Astrocyte (in vitro differentiated cells and primary cell): ENCODE results near the gene C1QL4. TPM values are rescaled to one million over a fixed set of nuclear protein-coding genes. Genes with fewer than 3 reads are reported as not detected.

Source experiments
- DNase-seq: peaks from one replicate; pipeline ENCODE4 v3.0.0-alpha.2; 2010; ENCODE audit warnings: low read depth
- FAIRE-seq: peaks from 2 replicates; lab custom pipeline; 2011; peaks lifted over from hg19 to GRCh38; lab: Jason Lieb, UNC
- H2AFZ ChIP-seq: 2 replicates; pipeline ENCODE4 v1.6.0; 2012; ENCODE audit warnings: low read depth, low read length, inconsistent platforms
- H3K27ac ChIP-seq: 2 replicates; pipeline ENCODE4 v1.5.1; 2011; ENCODE audit warnings: low read depth, low read length, inconsistent platforms
- H3K27me3 ChIP-seq: 2 replicates; pipeline ENCODE4 v1.6.0; 2011; ENCODE audit warnings: low read length, inconsistent platforms; ENCODE audit not compliant: insufficient read depth
- H3K36me3 ChIP-seq: 2 replicates; pipeline ENCODE4 v1.5.1; 2011; ENCODE audit warnings: low read length, inconsistent platforms; ENCODE audit not compliant: insufficient read depth
- H3K4me1 ChIP-seq: 2 replicates; pipeline ENCODE4 v1.5.1; 2011; ENCODE audit warnings: low read length, inconsistent platforms; ENCODE audit not compliant: insufficient read depth
- H3K4me2 ChIP-seq: 2 replicates; pipeline ENCODE4 v1.6.0; 2012; ENCODE audit warnings: low read length, inconsistent platforms
- H3K4me3 ChIP-seq: 2 replicates; pipeline ENCODE4 v1.5.1; 2011; ENCODE audit warnings: low read depth, mild to moderate bottlenecking, low read length, inconsistent platforms; ENCODE audit not compliant: insufficient read depth
- H3K79me2 ChIP-seq: 2 replicates; pipeline ENCODE4 v1.6.0; 2012; ENCODE audit warnings: mild to moderate bottlenecking, low read length, inconsistent platforms; ENCODE audit not compliant: insufficient read depth
- H3K9ac ChIP-seq: 2 replicates; pipeline ENCODE4 v1.6.0; 2012; ENCODE audit warnings: mild to moderate bottlenecking, low read length, inconsistent platforms
- H3K9me3 ChIP-seq: 2 replicates; pipeline ENCODE4 v1.5.1; 2012; ENCODE audit warnings: low read depth, mild to moderate bottlenecking, low read length, inconsistent platforms; ENCODE audit not compliant: insufficient read depth
- H4K20me1 ChIP-seq: 2 replicates; pipeline ENCODE4 v1.6.0; 2012; ENCODE audit warnings: low read length, inconsistent platforms; ENCODE audit not compliant: insufficient read depth
- H3K27ac Mint-ChIP-seq: one replicate; pipeline ENCODE4 v1.8.0; 2021; ENCODE audit warnings: mild to moderate bottlenecking, mixed read lengths; ENCODE audit not compliant: unreplicated experiment
- H3K27me3 Mint-ChIP-seq: one replicate; pipeline ENCODE4 v1.8.0; 2021; ENCODE audit warnings: low read depth, mixed read lengths; ENCODE audit not compliant: unreplicated experiment
- H3K36me3 Mint-ChIP-seq: one replicate; pipeline ENCODE4 v1.8.0; 2021; ENCODE audit warnings: low read depth, mixed read lengths; ENCODE audit not compliant: unreplicated experiment
- H3K4me1 Mint-ChIP-seq: one replicate; pipeline ENCODE4 v1.8.0; 2021; ENCODE audit warnings: low read depth, mixed read lengths; ENCODE audit not compliant: unreplicated experiment
- H3K4me3 Mint-ChIP-seq: one replicate; pipeline ENCODE4 v1.8.0; 2021; ENCODE audit warnings: mild to moderate bottlenecking, moderate library complexity, mixed read lengths; ENCODE audit not compliant: unreplicated experiment
- H3K9me3 Mint-ChIP-seq: one replicate; pipeline ENCODE4 v1.8.0; 2021; ENCODE audit warnings: mild to moderate bottlenecking, mixed read lengths; ENCODE audit not compliant: unreplicated experiment
- CTCF ChIP-seq: IDR thresholded peaks from 2 replicates; pipeline ENCODE4 v1.5.1; 2011; ENCODE audit warnings: low read depth, mild to moderate bottlenecking, inconsistent platforms, low read length, moderate library complexity; ENCODE audit not compliant: insufficient read depth
- EZH2 ChIP-seq: IDR thresholded peaks from 2 replicates; pipeline ENCODE4 v1.6.1; 2012; ENCODE audit warnings: mild to moderate bottlenecking, low read length, inconsistent platforms; ENCODE audit not compliant: insufficient read depth
- total RNA-seq: library from RNA; stranded (reverse); gene quantifications from 2 replicates; pipeline ENCODE4 v1.2.1, GENCODE V29; 2021

Gene C1QL4
- total RNA-seq, 1 donor from 2014 or later: 0.09 TPM

GRCh38 chr12:49339464-49339861 lies 2.5 kb upstream of the C1QL4 start:
- peaks cover 86% of the 10 kb centered on the region for H3K27me3 Mint-ChIP-seq
- H3K9me3 ChIP-seq: peaks cover 3% of the 10 kb centered on the region
- peaks cover 12% of the 10 kb centered on the region for H3K9me3 Mint-ChIP-seq
- no peak overlapping the region for H3K4me3 ChIP-seq
- FAIRE-seq (no peak), DNase-seq (no peak)
- H3K36me3 ChIP-seq: no peaks in the 10 kb centered on the region
- H3K27ac ChIP-seq: no peak overlapping the region
- H3K4me1 Mint-ChIP-seq: peaks cover 3% of the 10 kb centered on the region
- H4K20me1 ChIP-seq: no peaks in the 10 kb centered on the region
- H2AFZ ChIP-seq: no peak overlapping the region
- peaks cover 13% of the 10 kb centered on the region for H3K4me1 ChIP-seq
- H3K36me3 Mint-ChIP-seq: peaks cover 9% of the 10 kb centered on the region
- no peak overlapping the region for H3K4me3 Mint-ChIP-seq
- H3K4me2 ChIP-seq: no peak overlapping the region
- TF ChIP-seq CTCF (no peak), EZH2 (no peak)
- no peak overlapping the region for H3K9ac ChIP-seq
- no peaks in the 10 kb centered on the region for H3K79me2 ChIP-seq
- H3K27ac Mint-ChIP-seq: no peak overlapping the region
- H3K27me3 ChIP-seq: peaks cover 82% of the 10 kb centered on the region

- peaks cover 13% of the 10 kb centered on the region for H3K4me1 ChIP-seq
- Mint-ChIP-seq H3K9me3 (peaks cover 12% of the 10 kb centered on the region), H3K4me3 (no peak overlapping the region), H3K27ac (no peak overlapping the region), H3K36me3 (peaks cover 9% of the 10 kb centered on the region), H3K27me3 (peaks cover 85% of the 10 kb centered on the region), H3K4me1 (peaks cover 3% of the 10 kb centered on the region)
- H3K9me3 ChIP-seq: peaks cover 3% of the 10 kb centered on the region
- peaks cover 82% of the 10 kb centered on the region for H3K27me3 ChIP-seq
- no peak overlapping the region for H2AFZ ChIP-seq
- no peaks in the 10 kb centered on the region for H3K36me3 ChIP-seq
- no peak overlapping the region for H3K4me2 ChIP-seq
- H3K4me3 ChIP-seq: no peak overlapping the region
- H3K27ac ChIP-seq: no peak overlapping the region
- no peak for DNase-seq
- no peaks in the 10 kb centered on the region for H4K20me1 ChIP-seq
- no peak for FAIRE-seq
- no peaks in the 10 kb centered on the region for H3K79me2 ChIP-seq
- TF ChIP-seq CTCF (no peak), EZH2 (no peak)
- H3K9ac ChIP-seq: no peak overlapping the region
These were observed 2.0 kb upstream of the C1QL4 start for GRCh38 chr12:49338830-49339463.

GRCh38 chr12:49335955-49336644 lies 888 bp downstream of the C1QL4 start:
- Mint-ChIP-seq H3K9me3 (peaks cover 12% of the 10 kb centered on the region), H3K4me1 (no peaks in the 10 kb centered on the region), H3K27me3 (peaks cover 85% of the 10 kb centered on the region), H3K4me3 (no peak overlapping the region), H3K27ac (no peak overlapping the region), H3K36me3 (peaks cover 9% of the 10 kb centered on the region)
- TF ChIP-seq CTCF (no peak), EZH2 (peak; percentile 100)
- DNase-seq (no peak), FAIRE-seq (no peak)
- no peaks in the 10 kb centered on the region for H3K36me3 ChIP-seq
- peaks cover 8% of the 10 kb centered on the region for H4K20me1 ChIP-seq
- H3K9ac ChIP-seq: no peak overlapping the region
- H3K27me3 ChIP-seq: peaks cover 70% of the 10 kb centered on the region
- no peak overlapping the region for H3K27ac ChIP-seq
- H3K9me3 ChIP-seq: peaks cover 3% of the 10 kb centered on the region
- no peaks in the 10 kb centered on the region for H3K79me2 ChIP-seq
- H3K4me2 ChIP-seq: peak overlapping the region; percentile 84
- no peak overlapping the region for H2AFZ ChIP-seq
- peaks cover 3% of the 10 kb centered on the region for H3K4me1 ChIP-seq
- H3K4me3 ChIP-seq: no peak overlapping the region
